Smooth muscle cell (in vitro differentiated cells): ENCODE results near the gene PRIMA1. TPM values are rescaled to one million over a fixed set of nuclear protein-coding genes. Genes with fewer than 3 reads are reported as not detected.

Experiments used
- DNase-seq: peaks from one replicate; lab custom pipeline; 2025; ENCODE audit not compliant: unreplicated experiment; lab: John Stamatoyannopoulos, UW
- H2AFZ ChIP-seq: fragments of 200-600 bp; sonication (generic); 2 replicates; pipeline ENCODE4 v1.6.0; 2016; ENCODE audit warnings: antibody characterized with exemption, low read depth, mild to moderate bottlenecking
- H3F3A ChIP-seq: fragments of 200-600 bp; sonication (generic); 2 replicates; pipeline ENCODE4 v1.6.0; 2017; ENCODE audit warnings: antibody characterized with exemption, low read depth
- H3K27ac ChIP-seq: fragments of 200-600 bp; sonication (generic); 2 replicates; pipeline ENCODE4 v1.5.1; 2016; ENCODE audit warnings: low read depth, mild to moderate bottlenecking
- H3K27me3 ChIP-seq: fragments of 200-600 bp; sonication (generic); 2 replicates; pipeline ENCODE4 v1.6.1; 2016; ENCODE audit warnings: low read depth, mild to moderate bottlenecking
- H3K36me3 ChIP-seq: fragments of 200-600 bp; sonication (generic); 2 replicates; pipeline ENCODE4 v1.5.1; 2016; ENCODE audit warnings: low read depth
- H3K4me1 ChIP-seq: fragments of 200-600 bp; sonication (generic); 2 replicates; pipeline ENCODE4 v1.5.1; 2016; ENCODE audit warnings: low read depth
- H3K4me2 ChIP-seq: fragments of 200-600 bp; sonication (generic); 2 replicates; pipeline ENCODE4 v1.6.0; 2016; ENCODE audit warnings: mild to moderate bottlenecking
- H3K4me3 ChIP-seq: fragments of 200-600 bp; sonication (generic); 2 replicates; pipeline ENCODE4 v1.5.1; 2016; ENCODE audit warnings: mild to moderate bottlenecking
- H3K79me2 ChIP-seq: fragments of 200-600 bp; sonication (generic); 2 replicates; pipeline ENCODE4 v1.6.0; 2016; ENCODE audit warnings: low read depth, mild to moderate bottlenecking
- H3K9ac ChIP-seq: fragments of 200-600 bp; sonication (generic); 2 replicates; pipeline ENCODE4 v1.6.0; 2016; ENCODE audit warnings: low read depth
- H3K9me3 ChIP-seq: fragments of 200-600 bp; sonication (generic); replicated peaks from 2 replicates; pipeline ENCODE4 v1.5.1; 2016; ENCODE audit warnings: low read depth
- H4K20me1 ChIP-seq: fragments of 200-600 bp; sonication (generic); 2 replicates; pipeline ENCODE4 v1.6.0; 2016; ENCODE audit warnings: low read depth
- CTCF ChIP-seq: fragments of 200-600 bp; sonication (generic); IDR thresholded peaks from 2 replicates; pipeline ENCODE4 v1.5.1; 2017; ENCODE audit warnings: borderline replicate concordance, mild to moderate bottlenecking, antibody characterized with exemption; ENCODE audit not compliant: insufficient read depth, poor library complexity, severe bottlenecking
- WGBS: methylation state at CpG from one replicate; pipeline ENCODE4 v1.1.7; 2016; ENCODE audit warnings: low lambda C conversion rate; 5-methylcytosine and 5-hydroxymethylcytosine counted together
- polyA plus RNA-seq: library from polyadenylated mRNA; unstranded; fragments of >200 nt; fragmentation: Nextera tagmentation; extraction: Ambion mirVana; gene quantifications from 2 replicates; pipeline ENCODE4 v1.2.1, GENCODE V29; 2016
- total RNA-seq: library from RNA; depleted of rRNA; stranded (reverse); fragments of >200 nt; gene quantifications from 2 replicates; pipeline ENCODE4 v1.2.3, GENCODE V29; 2014

The PRIMA1 gene
- total and polyA plus RNA-seq, 2 experiments from 2014 or later = not detected

GRCh38 chr14:93727917-93728650 is 60.2 kb downstream of the PRIMA1 start:
- DNase-seq = no peak
- H3K9ac ChIP-seq = no peak overlapping the region
- H3K27me3 ChIP-seq = peaks cover 5% of the 10 kb centered on the region
- no peak overlapping the region for H3K27ac ChIP-seq
- no peak for TF ChIP-seq CTCF
- no peak overlapping the region for H3K4me2 ChIP-seq
- no peaks in the 10 kb centered on the region for H3K36me3 ChIP-seq
- H3K9me3 ChIP-seq = no peaks in the 10 kb centered on the region
- no peak overlapping the region for H3K4me3 ChIP-seq
- no peaks in the 10 kb centered on the region for H3F3A ChIP-seq
- 92% methylated on average over 19 of the region's 19 CpGs for WGBS
- no peak overlapping the region for H2AFZ ChIP-seq
- H3K4me1 ChIP-seq = no peaks in the 10 kb centered on the region
- no peaks in the 10 kb centered on the region for H3K79me2 ChIP-seq
- H4K20me1 ChIP-seq = no peaks in the 10 kb centered on the region

GRCh38 chr14:93727039-93727740 is 61.1 kb downstream of the PRIMA1 start:
- Histone ChIP-seq H3K9ac (no peak overlapping the region), H3K36me3 (no peaks in the 10 kb centered on the region), H3K27ac (no peak overlapping the region), H3F3A (no peaks in the 10 kb centered on the region), H3K4me3 (no peak overlapping the region), H3K9me3 (no peaks in the 10 kb centered on the region), H3K4me2 (no peak overlapping the region), H3K4me1 (no peaks in the 10 kb centered on the region), H4K20me1 (no peaks in the 10 kb centered on the region), H3K79me2 (no peaks in the 10 kb centered on the region), H3K27me3 (peaks cover 5% of the 10 kb centered on the region), H2AFZ (no peak overlapping the region)
- no peak for DNase-seq
- WGBS = 93% methylated on average over 23 of the region's 23 CpGs
- no peak for TF ChIP-seq CTCF

GRCh38 chr14:93725993-93726392 is 62.3 kb downstream of the PRIMA1 start:
- Histone ChIP-seq H3F3A (no peaks in the 10 kb centered on the region), H2AFZ (no peak overlapping the region), H3K9ac (no peak overlapping the region), H3K27me3 (peaks cover 2% of the 10 kb centered on the region), H3K4me1 (no peaks in the 10 kb centered on the region), H3K36me3 (no peaks in the 10 kb centered on the region), H3K4me2 (no peak overlapping the region), H3K27ac (no peak overlapping the region), H3K4me3 (no peak overlapping the region), H3K79me2 (no peaks in the 10 kb centered on the region), H4K20me1 (no peaks in the 10 kb centered on the region), H3K9me3 (no peaks in the 10 kb centered on the region)
- TF ChIP-seq CTCF = no peak
- 95% methylated on average over 9 of the region's 9 CpGs for WGBS
- DNase-seq = no peak
